NCI-H1105 treated with DMSO at 0.1 percent for 48 hours (cell line): ENCODE results near the gene MCM3AP.

Experiments used
- DNase-seq: peaks from one replicate; lab custom pipeline; 2025; lab: John Stamatoyannopoulos, UW

Gene MCM3AP

GRCh38 chr21:46217511-46218196 is 67.8 kb downstream of the MCM3AP start:
- no peak for DNase-seq

- no peak for DNase-seq
Observed at GRCh38 chr21:46216132-46216747, 69.2 kb downstream of the MCM3AP start.

GRCh38 chr21:46215436-46216131 is 69.8 kb downstream of the MCM3AP start:
- no peak for DNase-seq

- DNase-seq, result no peak
Observed at GRCh38 chr21:46214478-46215340, 70.7 kb downstream of the MCM3AP start.

GRCh38 chr21:46213620-46214286 is 71.7 kb downstream of the MCM3AP start:
- no peak for DNase-seq

- no peak for DNase-seq
Observed at GRCh38 chr21:46212721-46213484, 72.5 kb downstream of the MCM3AP start.

- no peak for DNase-seq
Observed at GRCh38 chr21:46211786-46212720, 73.4 kb downstream of the MCM3AP start.

GRCh38 chr21:46211376-46211775 is 74.0 kb downstream of the MCM3AP start:
- DNase-seq, result no peak

- DNase-seq, result no peak
Observed at GRCh38 chr21:46210378-46211136, 74.9 kb downstream of the MCM3AP start.

- DNase-seq, result no peak
Observed at GRCh38 chr21:46208761-46209721, 76.4 kb downstream of the MCM3AP start.

GRCh38 chr21:46207920-46208591 is 77.4 kb downstream of the MCM3AP start:
- no peak for DNase-seq

GRCh38 chr21:46207006-46207919 is 78.1 kb downstream of the MCM3AP start:
- DNase-seq, result no peak

GRCh38 chr21:46206163-46207005 is 79.0 kb downstream of the MCM3AP start:
- DNase-seq, result no peak

- DNase-seq, result no peak
Observed at GRCh38 chr21:46205766-46206162, 79.6 kb downstream of the MCM3AP start.

GRCh38 chr21:46205166-46205565 is 80.2 kb downstream of the MCM3AP start:
- DNase-seq, result no peak
